Left lung (tissue), 14 donors: Measurements from ENCODE around the gene GPX2. TPM values are rescaled to one million over a fixed set of nuclear protein-coding genes. Genes with fewer than 3 reads are reported as not detected.

Experiments
- ATAC-seq: fragments of 200-7000 bp; cut with Tn5 transposase; one replicate; pipeline ENCODE4 v1.9.1; 2020; ENCODE audit warnings: moderate library complexity
- DNase-seq, 4 donors: peaks; one replicate each; pipeline ENCODE4 v3.0.0-alpha.2; 2013 to 2020
- H3K27ac ChIP-seq, 2 donors: fragments of 200-600 bp; sonication (generic) in 1 of 2; one replicate each; pipeline versions ENCODE4 v1.5.0 to v1.8.0; 2020 to 2021
- H3K27me3 ChIP-seq, 2 donors: fragments of 200-600 bp; sonication (generic) in 1 of 2; one replicate each; pipeline versions ENCODE4 v1.5.0 to v1.8.0; 2020 to 2021
- H3K36me3 ChIP-seq, 2 donors: fragments of 200-600 bp; sonication (generic) in 1 of 2; one replicate each; pipeline versions ENCODE4 v1.5.0 to v1.8.0; 2020 to 2021
- H3K4me1 ChIP-seq, 2 donors: fragments of 200-600 bp; one replicate each; pipeline ENCODE4 v1.8.0; 2021
- H3K4me3 ChIP-seq, 2 donors: fragments of 200-600 bp; sonication (generic) in 1 of 2; one replicate each; pipeline versions ENCODE4 v1.5.0 to v1.8.0; 2020 to 2021; ENCODE audit warnings: mild to moderate bottlenecking in 1 of 2
- H3K9me3 ChIP-seq, 2 donors: fragments of 200-600 bp; sonication (generic) in 1 of 2; one replicate each; pipeline versions ENCODE4 v1.5.0 to v1.8.0; 2020 to 2021
- intact Hi-C, 2 donors: fragments of 100-400 bp; cut with DNase I; formaldehyde crosslinking; loops; one replicate each; pipeline versions ENCODE4 v1.11.2 to v1.14.2; 2022
- long read RNA-seq, 12 donors: library from polyadenylated mRNA in 2 of 12; unstranded in 2 of 12; transcript quantifications; one replicate each; pipeline ENCODE4 v2.0.0 and lab custom pipeline, GENCODE V29; 2019 to 2026
- polyA plus RNA-seq, 6 donors: library from polyadenylated mRNA; unstranded; fragments of 120-200 nt; gene quantifications; one replicate each; pipeline ENCODE4 v1.2.1, GENCODE V29; 2013; ENCODE audit not compliant: insufficient read length in 6 of 6
- total RNA-seq, 2 donors: library from RNA; stranded (reverse); fragmentation: NEBNext Ultra II Directional; extraction: Animal tissue kit (Norgen Biotek cat#: 25700); gene quantifications; one replicate each; pipeline ENCODE4 v1.2.1, GENCODE V29; 2021
- TF ChIP-seq, protein P1 (sequence below), 2 donors: fragments of 200-600 bp; sonication (generic) in 1 of 2; IDR thresholded peaks; one replicate each; pipeline versions ENCODE4 v1.5.0 to v1.8.0; 2021; ENCODE audit warnings: antibody characterized with exemption in 2 of 2
- donor health status: DM: no; HTN: yes; CAD: no.
- donor health status: DM: no; HTN: no; CAD: no.

The GPX2 gene
- 1 to 10 TPM in 1 of 2 donors, under 1 TPM in 1; 0.82 to 2.8 TPM for total RNA-seq
- 1 to 10 TPM in 2 of 6 donors, under 1 TPM in 4; 0.62 to 1.2 (median 0.83) TPM for polyA plus RNA-seq
- long read RNA-seq, donor 1 = 0 reads
- long read RNA-seq, donor 2 = 0 reads
- long read RNA-seq, donor 3 = 0 reads
- long read RNA-seq, donor 4, partial matches to known transcripts = 0 of 1 reads
- long read RNA-seq, donor 4, other reads (novel, unspliced or antisense) = 0 of 1 reads
- long read RNA-seq, donor 5 = 0 reads
- long read RNA-seq, donor 6 = 0 reads
- long read RNA-seq, donor 7 = 0 reads
- long read RNA-seq, donor 8 = 0 reads
- long read RNA-seq, donor 9 = 0 reads
- long read RNA-seq, donor 10, transcript GPX2-201 (2 exons, 990 nt) = major isoform, 8 of 8 reads
- long read RNA-seq, donor 10, partial matches to known transcripts = 0 of 8 reads
- long read RNA-seq, donor 10, other reads (novel, unspliced or antisense) = 0 of 8 reads
- long read RNA-seq, donor 11 = 0 reads
- long read RNA-seq, donor 12 = 0 reads

DNA sequence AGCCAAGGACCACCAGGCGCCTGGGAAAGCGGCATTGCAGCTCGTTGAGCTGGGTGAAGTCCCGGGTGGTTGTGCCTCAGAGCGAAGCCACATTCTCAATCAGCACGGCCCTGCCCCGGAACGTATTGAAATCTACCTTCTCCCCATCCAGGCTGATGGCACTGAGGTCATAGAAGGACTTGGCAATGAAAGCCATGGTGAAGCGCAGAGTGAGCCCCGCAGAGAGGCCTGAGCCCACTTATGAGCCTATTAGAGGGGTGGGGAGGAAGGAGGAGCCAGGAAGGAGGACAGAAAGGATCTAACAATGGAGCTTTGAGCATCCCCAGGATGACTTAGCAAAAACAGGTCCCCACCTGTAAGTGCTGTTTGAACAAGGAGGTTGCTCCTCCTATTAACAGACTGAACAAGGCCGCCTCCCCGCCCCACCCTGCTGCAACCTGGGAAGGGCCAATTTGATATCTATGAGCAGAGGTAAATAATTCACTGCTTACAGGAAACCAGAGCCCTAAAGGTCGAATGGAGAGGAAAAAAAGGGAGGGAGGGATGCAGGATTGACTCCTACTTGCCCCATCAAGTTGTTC is at the start of gene GPX2:
Gene GPX2 (minus strand): TSS at position 215 of the 581 bp plus-strand sequence. CDS start 19 bp downstream, at position 196.
- Histone ChIP-seq H3K27me3 (no peaks in the 10 kb centered on the region), H3K36me3 (peaks cover 0 to 48% of the 10 kb centered on the region in 2 donors), H3K27ac (no peak within 1 kb of the TSS), H3K4me3 (no peak within 1 kb of the TSS), H3K9me3 (no peaks in the 10 kb centered on the region), H3K4me1 (peaks cover 0 to 24% of the 10 kb centered on the region in 2 donors)
- ATAC-seq = peak; percentile 73
- TF ChIP-seq, protein P1, sequence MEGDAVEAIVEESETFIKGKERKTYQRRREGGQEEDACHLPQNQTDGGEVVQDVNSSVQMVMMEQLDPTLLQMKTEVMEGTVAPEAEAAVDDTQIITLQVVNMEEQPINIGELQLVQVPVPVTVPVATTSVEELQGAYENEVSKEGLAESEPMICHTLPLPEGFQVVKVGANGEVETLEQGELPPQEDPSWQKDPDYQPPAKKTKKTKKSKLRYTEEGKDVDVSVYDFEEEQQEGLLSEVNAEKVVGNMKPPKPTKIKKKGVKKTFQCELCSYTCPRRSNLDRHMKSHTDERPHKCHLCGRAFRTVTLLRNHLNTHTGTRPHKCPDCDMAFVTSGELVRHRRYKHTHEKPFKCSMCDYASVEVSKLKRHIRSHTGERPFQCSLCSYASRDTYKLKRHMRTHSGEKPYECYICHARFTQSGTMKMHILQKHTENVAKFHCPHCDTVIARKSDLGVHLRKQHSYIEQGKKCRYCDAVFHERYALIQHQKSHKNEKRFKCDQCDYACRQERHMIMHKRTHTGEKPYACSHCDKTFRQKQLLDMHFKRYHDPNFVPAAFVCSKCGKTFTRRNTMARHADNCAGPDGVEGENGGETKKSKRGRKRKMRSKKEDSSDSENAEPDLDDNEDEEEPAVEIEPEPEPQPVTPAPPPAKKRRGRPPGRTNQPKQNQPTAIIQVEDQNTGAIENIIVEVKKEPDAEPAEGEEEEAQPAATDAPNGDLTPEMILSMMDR (IDR thresholded peaks at IDR 0.05) = no peak
- intact Hi-C loops = no loop called here
- DNase-seq = no peak

DNA sequence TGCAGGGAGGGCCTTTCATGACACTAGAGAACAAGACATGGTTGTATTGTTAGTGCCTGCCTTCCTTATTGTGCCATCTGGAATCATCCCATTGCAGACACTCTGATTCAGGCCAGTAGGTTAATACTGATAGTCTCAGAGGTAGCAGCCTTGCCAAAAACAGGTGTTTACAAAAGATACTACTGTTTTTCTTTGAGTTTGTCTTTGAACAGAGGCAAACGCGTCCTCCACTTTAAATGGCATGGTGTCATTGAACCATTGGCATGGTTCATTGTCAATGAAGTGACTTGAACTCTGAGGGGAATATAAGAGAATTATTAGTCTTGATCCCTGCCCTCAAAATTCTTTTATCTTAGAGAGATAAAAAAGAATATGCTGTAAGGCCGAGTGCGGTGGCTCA is 48.4 kb upstream of the GPX2 start:
- no peaks in the 10 kb centered on the region for H3K9me3 ChIP-seq

DNA sequence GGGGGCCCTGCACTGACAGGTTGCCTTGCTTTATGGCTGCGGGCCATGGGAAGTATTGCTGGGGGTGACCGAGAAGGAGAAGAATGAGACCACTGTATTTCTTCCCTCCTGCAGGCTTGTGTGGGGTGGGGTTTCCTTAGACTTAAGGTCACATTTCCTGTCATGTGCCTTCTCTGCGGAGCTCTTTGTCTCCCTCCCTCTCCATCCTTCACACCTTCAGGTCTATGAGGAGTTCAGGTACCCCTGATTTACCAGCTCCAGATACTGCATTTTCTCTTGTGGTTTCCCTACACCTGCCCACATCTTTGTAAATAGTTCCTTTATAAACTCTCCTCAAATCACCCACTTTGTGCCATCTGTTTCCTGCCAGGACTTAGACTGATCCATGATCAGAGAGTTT is 47.8 kb upstream of the GPX2 start:
- no peak for DNase-seq
- H3K4me3 ChIP-seq = no peak overlapping the region
- ATAC-seq = no peak
- H3K27ac ChIP-seq = peak overlapping the region in 1 of 2 donors; percentile 26
- peaks cover 13 to 66% of the 10 kb centered on the region in 2 donors for H3K4me1 ChIP-seq
- H3K27me3 ChIP-seq = no peaks in the 10 kb centered on the region
- no peaks in the 10 kb centered on the region for H3K36me3 ChIP-seq
- no peaks in the 10 kb centered on the region for H3K9me3 ChIP-seq
- intact Hi-C loops = no loop called here
- TF ChIP-seq, protein P1 (IDR thresholded peaks at IDR 0.05) = no peak

More for the DNA sequence above, 48.4 kb upstream of the GPX2 start:
- no peak overlapping the region for H3K4me3 ChIP-seq
- ATAC-seq = no peak
- TF ChIP-seq, protein P1 (IDR thresholded peaks at IDR 0.05) = no peak
- peaks cover 13 to 65% of the 10 kb centered on the region in 2 donors for H3K4me1 ChIP-seq
- H3K27ac ChIP-seq = peak overlapping the region in 1 of 2 donors; percentile 26
- no peaks in the 10 kb centered on the region for H3K27me3 ChIP-seq
- DNase-seq = no peak
- no peaks in the 10 kb centered on the region for H3K36me3 ChIP-seq
- intact Hi-C loops = no loop called here

DNA sequence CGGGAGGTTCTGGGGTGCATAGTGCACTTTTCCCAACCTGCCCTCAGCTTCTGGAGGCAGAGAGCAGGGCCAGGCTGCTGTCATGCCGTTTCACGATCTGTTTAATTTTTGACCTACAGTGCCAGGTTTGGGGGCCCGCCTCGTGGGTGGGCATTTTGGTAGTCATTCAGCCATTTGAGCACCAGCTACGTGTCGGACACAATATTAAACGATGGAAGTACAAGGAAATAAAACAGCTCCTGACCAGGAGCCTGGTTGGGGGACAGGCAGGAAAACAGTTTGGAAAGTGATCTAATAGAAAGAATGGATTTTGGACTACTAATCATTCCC is 44.9 kb upstream of the GPX2 start:
- intact Hi-C loops = no loop called here
- ATAC-seq (no peak), DNase-seq (no peak)
- H3K27ac ChIP-seq = peak overlapping the region; percentile 89
- no peaks in the 10 kb centered on the region for H3K36me3 ChIP-seq
- TF ChIP-seq, protein P1 (IDR thresholded peaks at IDR 0.05) = no peak
- no peaks in the 10 kb centered on the region for H3K9me3 ChIP-seq
- H3K4me1 ChIP-seq = peaks cover 13 to 53% of the 10 kb centered on the region in 2 donors
- no peaks in the 10 kb centered on the region for H3K27me3 ChIP-seq
- H3K4me3 ChIP-seq = peak overlapping the region; percentile 74 to 82
